ENCODE data around the gene BAD. TPM values are rescaled to one million over a fixed set of nuclear protein-coding genes. Genes with fewer than 3 reads are reported as not detected.

BAD gene
- total RNA-seq, 1 donor from 2014 or later = 19.0 TPM

DNA sequence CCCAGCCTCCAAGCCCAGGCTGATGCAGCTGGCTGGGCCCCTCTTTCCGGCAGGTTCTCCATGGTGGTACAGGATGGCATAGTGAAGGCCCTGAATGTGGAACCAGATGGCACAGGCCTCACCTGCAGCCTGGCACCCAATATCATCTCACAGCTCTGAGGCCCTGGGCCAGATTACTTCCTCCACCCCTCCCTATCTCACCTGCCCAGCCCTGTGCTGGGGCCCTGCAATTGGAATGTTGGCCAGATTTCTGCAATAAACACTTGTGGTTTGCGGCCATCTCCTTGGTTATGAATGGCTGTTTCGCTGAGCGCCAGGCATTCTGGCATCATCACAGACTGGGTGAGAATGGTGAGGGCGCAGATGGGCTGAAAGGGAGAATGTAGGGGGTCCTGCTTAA, 37.1 kb upstream of the BAD start:
- Mint-ChIP-seq H3K4me1 (peaks cover 12% of the 10 kb centered on the region), H3K27me3 (ENCODE audit: insufficient read depth, low read depth) (peaks cover 8% of the 10 kb centered on the region), H3K36me3 (peaks cover 10% of the 10 kb centered on the region), H3K27ac (no peak overlapping the region), H3K9me3 (peaks cover 1% of the 10 kb centered on the region), H3K4me3 (no peak overlapping the region)
- no peak overlapping the region for H2AFZ ChIP-seq (replicated peaks)
- H3K4me2 ChIP-seq = no peak overlapping the region
- H3K9me3 ChIP-seq (ENCODE audit: low read depth) = no peaks in the 10 kb centered on the region
- H3F3A ChIP-seq (ENCODE audit: low read depth) = peaks cover 16% of the 10 kb centered on the region
- H3K4me3 ChIP-seq = no peak overlapping the region
- no peaks in the 10 kb centered on the region for H3K27me3 ChIP-seq
- TF ChIP-seq EZH2 (IDR thresholded peaks at IDR 0.05) = no peak
- TF ChIP-seq EZH2phosphoT487 (IDR thresholded peaks at IDR 0.05) = no peak
- TF ChIP-seq, protein P1, sequence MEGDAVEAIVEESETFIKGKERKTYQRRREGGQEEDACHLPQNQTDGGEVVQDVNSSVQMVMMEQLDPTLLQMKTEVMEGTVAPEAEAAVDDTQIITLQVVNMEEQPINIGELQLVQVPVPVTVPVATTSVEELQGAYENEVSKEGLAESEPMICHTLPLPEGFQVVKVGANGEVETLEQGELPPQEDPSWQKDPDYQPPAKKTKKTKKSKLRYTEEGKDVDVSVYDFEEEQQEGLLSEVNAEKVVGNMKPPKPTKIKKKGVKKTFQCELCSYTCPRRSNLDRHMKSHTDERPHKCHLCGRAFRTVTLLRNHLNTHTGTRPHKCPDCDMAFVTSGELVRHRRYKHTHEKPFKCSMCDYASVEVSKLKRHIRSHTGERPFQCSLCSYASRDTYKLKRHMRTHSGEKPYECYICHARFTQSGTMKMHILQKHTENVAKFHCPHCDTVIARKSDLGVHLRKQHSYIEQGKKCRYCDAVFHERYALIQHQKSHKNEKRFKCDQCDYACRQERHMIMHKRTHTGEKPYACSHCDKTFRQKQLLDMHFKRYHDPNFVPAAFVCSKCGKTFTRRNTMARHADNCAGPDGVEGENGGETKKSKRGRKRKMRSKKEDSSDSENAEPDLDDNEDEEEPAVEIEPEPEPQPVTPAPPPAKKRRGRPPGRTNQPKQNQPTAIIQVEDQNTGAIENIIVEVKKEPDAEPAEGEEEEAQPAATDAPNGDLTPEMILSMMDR (IDR thresholded peaks at IDR 0.05) = no peak
- peaks cover 7% of the 10 kb centered on the region for H3K4me1 ChIP-seq
- peaks cover 20% of the 10 kb centered on the region for H3K79me2 ChIP-seq (ENCODE audit: low read depth)
- H4K20me1 ChIP-seq (ENCODE audit: low read depth) = peaks cover 5% of the 10 kb centered on the region
- no peaks in the 10 kb centered on the region for H3K36me3 ChIP-seq
- H3K9ac ChIP-seq = no peak overlapping the region
- no peak overlapping the region for H3K27ac ChIP-seq
- no peak for DNase-seq (ENCODE audit: low spot score)

- H3K36me3 ChIP-seq = no peaks in the 10 kb centered on the region
- peaks cover 10% of the 10 kb centered on the region for H4K20me1 ChIP-seq (ENCODE audit: low read depth)
- peaks cover 21% of the 10 kb centered on the region for H3F3A ChIP-seq (ENCODE audit: low read depth)
- no peak overlapping the region for H3K4me3 ChIP-seq
- H3K4me1 ChIP-seq = peaks cover 12% of the 10 kb centered on the region
- Mint-ChIP-seq H3K27me3 (ENCODE audit: insufficient read depth, low read depth) (peaks cover 8% of the 10 kb centered on the region), H3K36me3 (peaks cover 10% of the 10 kb centered on the region), H3K9me3 (no peaks in the 10 kb centered on the region), H3K4me1 (peaks cover 15% of the 10 kb centered on the region), H3K4me3 (peak overlapping the region; percentile 72), H3K27ac (no peak overlapping the region)
- H3K4me2 ChIP-seq = no peak overlapping the region
- no peak for DNase-seq (ENCODE audit: low spot score)
- no peak overlapping the region for H3K27ac ChIP-seq
- TF ChIP-seq EZH2phosphoT487 (IDR thresholded peaks at IDR 0.05) (no peak), EZH2 (IDR thresholded peaks at IDR 0.05) (no peak)
- TF ChIP-seq, protein P1 (IDR thresholded peaks at IDR 0.05) = no peak
- no peaks in the 10 kb centered on the region for H3K9me3 ChIP-seq (ENCODE audit: low read depth)
- no peak overlapping the region for H2AFZ ChIP-seq (replicated peaks)
- peaks cover 25% of the 10 kb centered on the region for H3K79me2 ChIP-seq (ENCODE audit: low read depth)
- no peak overlapping the region for H3K9ac ChIP-seq
- H3K27me3 ChIP-seq = no peaks in the 10 kb centered on the region
These were observed 36.6 kb upstream of the BAD start for GRCh38 chr11:64321026-64321425.

DNA sequence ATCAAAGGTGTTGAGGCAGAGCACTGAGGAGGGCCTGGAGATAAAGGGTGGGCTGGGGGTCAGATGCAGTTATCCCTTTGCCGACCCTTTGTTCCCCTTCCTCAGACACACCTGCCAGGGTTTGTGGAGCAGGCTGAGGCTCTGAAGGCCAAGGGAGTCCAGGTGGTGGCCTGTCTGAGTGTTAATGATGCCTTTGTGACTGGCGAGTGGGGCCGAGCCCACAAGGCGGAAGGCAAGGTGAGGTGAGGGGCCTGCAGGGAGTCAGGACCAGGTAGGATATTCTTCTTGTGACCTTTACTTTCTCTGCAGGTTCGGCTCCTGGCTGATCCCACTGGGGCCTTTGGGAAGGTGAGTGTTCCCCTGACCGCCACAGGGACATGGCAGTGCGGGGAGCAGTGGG, 36.1 kb upstream of the BAD start:
- Histone ChIP-seq H3F3A (ENCODE audit: low read depth) (peaks cover 23% of the 10 kb centered on the region), H3K36me3 (no peaks in the 10 kb centered on the region), H3K79me2 (ENCODE audit: low read depth) (peaks cover 26% of the 10 kb centered on the region), H3K9ac (no peak overlapping the region), H3K9me3 (ENCODE audit: low read depth) (no peaks in the 10 kb centered on the region), H3K4me2 (no peak overlapping the region), H4K20me1 (ENCODE audit: low read depth) (peaks cover 12% of the 10 kb centered on the region), H2AFZ (replicated peaks) (no peak overlapping the region), H3K4me3 (no peak overlapping the region), H3K4me1 (peaks cover 12% of the 10 kb centered on the region), H3K27ac (no peak overlapping the region), H3K27me3 (no peaks in the 10 kb centered on the region)
- TF ChIP-seq EZH2 (IDR thresholded peaks at IDR 0.05) (no peak), EZH2phosphoT487 (IDR thresholded peaks at IDR 0.05) (no peak)
- TF ChIP-seq, protein P1 (IDR thresholded peaks at IDR 0.05) = no peak
- Mint-ChIP-seq H3K27ac (no peak overlapping the region), H3K4me3 (peak overlapping the region; percentile 66), H3K4me1 (peaks cover 15% of the 10 kb centered on the region), H3K36me3 (peaks cover 10% of the 10 kb centered on the region), H3K27me3 (ENCODE audit: insufficient read depth, low read depth) (peaks cover 8% of the 10 kb centered on the region), H3K9me3 (no peaks in the 10 kb centered on the region)
- no peak for DNase-seq (ENCODE audit: low spot score)
